ENCODE data around the gene PRKAG2. TPM values are rescaled to one million over a fixed set of nuclear protein-coding genes. Genes with fewer than 3 reads are reported as not detected.
"Not testable (repeated sequence)": the region's sequence is repeated elsewhere in the genome, so short reads cannot be mapped to it uniquely, and the experiment has no call there.

The PRKAG2 gene
- 15.2 TPM for total RNA-seq

- DNase-seq, result no peak
These were observed at the start of gene PRKAG2 for GRCh38 chr7:151876899-151877777. PRKAG2 (minus strand) TSS chr7:151877115; CDS start chr7:151876620, 495 bp downstream.

GRCh38 chr7:151926336-151926712, 49.4 kb upstream of the PRKAG2 start:
- DNase-seq, result no peak

- no peak for DNase-seq
These were observed 48.8 kb upstream of the PRKAG2 start for GRCh38 chr7:151925446-151926335.

- no peak for DNase-seq
These were observed 47.6 kb upstream of the PRKAG2 start for GRCh38 chr7:151924508-151924907.

- no peak for DNase-seq
These were observed 47.1 kb upstream of the PRKAG2 start for GRCh38 chr7:151924001-151924400.

GRCh38 chr7:151923097-151923876, 46.4 kb upstream of the PRKAG2 start:
- DNase-seq, result no peak

- no peak for DNase-seq
These were observed 44.5 kb upstream of the PRKAG2 start for GRCh38 chr7:151921451-151921850.

- no peak for DNase-seq
These were observed 43.6 kb upstream of the PRKAG2 start for GRCh38 chr7:151920488-151920887.

GRCh38 chr7:151919595-151919994, 42.7 kb upstream of the PRKAG2 start:
- no peak for DNase-seq

- no peak for DNase-seq
These were observed 41.6 kb upstream of the PRKAG2 start for GRCh38 chr7:151918510-151918843.

GRCh38 chr7:151917791-151918509, 41.0 kb upstream of the PRKAG2 start:
- DNase-seq, result no peak

GRCh38 chr7:151914051-151914450, 37.1 kb upstream of the PRKAG2 start:
- no peak for DNase-seq

GRCh38 chr7:151910655-151911054, 33.7 kb upstream of the PRKAG2 start:
- DNase-seq, result not testable (repeated sequence)

- not testable (repeated sequence) for DNase-seq
These were observed 30.2 kb upstream of the PRKAG2 start for GRCh38 chr7:151907115-151907514.

- no peak for DNase-seq
These were observed 28.9 kb upstream of the PRKAG2 start for GRCh38 chr7:151905766-151906165.

GRCh38 chr7:151905353-151905752, 28.4 kb upstream of the PRKAG2 start:
- DNase-seq, result no peak

- no peak for DNase-seq
These were observed 27.4 kb upstream of the PRKAG2 start for GRCh38 chr7:151904270-151904669.

GRCh38 chr7:151903249-151904032, 26.5 kb upstream of the PRKAG2 start:
- no peak for DNase-seq

- DNase-seq, result no peak
These were observed 25.4 kb upstream of the PRKAG2 start for GRCh38 chr7:151902311-151902710.

GRCh38 chr7:151901828-151902227, 24.9 kb upstream of the PRKAG2 start:
- DNase-seq, result no peak
